Neutrophil (primary cell): ENCODE data around the gene ANKRD10.

Source experiments
- H3K27ac ChIP-seq: fragments of 200-600 bp; sonication (generic); 2 replicates; pipeline ENCODE4 v1.5.1; 2016; ENCODE audit warnings: mild to moderate bottlenecking, moderate library complexity
- H3K27me3 ChIP-seq: fragments of 200-600 bp; sonication (generic); 2 replicates; pipeline ENCODE4 v1.6.0; 2016; ENCODE audit warnings: mild to moderate bottlenecking
- H3K36me3 ChIP-seq: fragments of 200-600 bp; sonication (generic); 2 replicates; pipeline ENCODE4 v1.5.1; 2017
- H3K4me1 ChIP-seq, 2 experiments: fragments of 200-600 bp in 1 of 2; sonication (generic) in 1 of 2; 1 replicate in 1 of 2; 2 replicates in 1 of 2; pipeline versions ENCODE4 v1.5.1 to v1.6.1; 2013 to 2016; ENCODE audit warnings: low read depth in 1 of 2, low read length in 1 of 2, mild to moderate bottlenecking in 1 of 2, moderate library complexity in 1 of 2; ENCODE audit not compliant: control insufficient read depth in 1 of 2, insufficient read depth in 1 of 2
- H3K4me3 ChIP-seq, 2 experiments: fragments of 200-600 bp in 1 of 2; sonication (generic) in 1 of 2; 1 replicate in 1 of 2; 2 replicates in 1 of 2; pipeline ENCODE4 v1.5.1; 2013 to 2016; ENCODE audit warnings: low read depth in 1 of 2, low read length in 1 of 2, mild to moderate bottlenecking in 1 of 2, moderate library complexity in 1 of 2
- H3K9me3 ChIP-seq: fragments of 200-600 bp; sonication (generic); 2 replicates; pipeline ENCODE4 v1.5.1; 2016
- TF ChIP-seq, protein P1 (sequence below): fragments of 200-600 bp; sonication (generic); IDR thresholded peaks from 2 replicates; pipeline ENCODE4 v1.5.1; 2016; ENCODE audit warnings: antibody characterized with exemption

The ANKRD10 gene

DNA sequence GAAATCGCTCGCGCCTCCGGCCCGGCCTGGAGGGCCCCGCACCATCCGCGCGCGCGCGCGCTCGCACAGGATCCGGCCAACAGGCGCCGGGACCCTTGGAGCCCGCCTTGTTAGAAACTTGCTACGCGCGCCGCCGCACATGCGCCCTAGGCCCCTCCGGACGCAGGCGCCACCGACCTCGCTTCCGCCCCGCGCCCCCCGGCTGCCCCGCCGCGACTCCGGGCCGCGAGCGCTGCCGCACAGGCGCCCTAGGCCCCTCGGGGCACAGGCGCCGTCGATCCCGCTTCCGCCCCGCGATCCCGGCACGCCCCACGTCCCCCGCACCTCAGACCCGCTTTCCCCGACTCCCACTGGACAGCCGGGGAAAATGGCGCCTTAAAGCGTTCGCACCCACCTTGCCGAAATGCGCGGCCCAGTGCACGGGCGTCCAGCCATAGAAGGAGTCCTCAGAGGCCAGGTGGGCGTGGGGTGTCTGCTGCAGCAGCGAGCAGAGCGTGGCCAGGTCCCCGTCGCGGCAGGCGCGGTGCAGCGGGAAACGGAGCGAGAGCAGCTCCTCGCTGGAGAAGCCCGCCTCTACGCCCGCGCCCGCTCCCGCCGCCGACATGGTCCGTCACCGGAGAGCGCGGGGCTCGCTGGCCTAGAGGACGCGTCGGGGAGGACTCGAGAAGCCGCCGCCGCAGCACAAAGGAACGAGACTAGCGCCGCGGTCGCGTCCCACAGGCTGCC lies 375 bp downstream of the ANKRD10 start:
- peaks cover 35% of the 10 kb centered on the region in 2 experiments for H3K4me1 ChIP-seq
- TF ChIP-seq, protein P1, sequence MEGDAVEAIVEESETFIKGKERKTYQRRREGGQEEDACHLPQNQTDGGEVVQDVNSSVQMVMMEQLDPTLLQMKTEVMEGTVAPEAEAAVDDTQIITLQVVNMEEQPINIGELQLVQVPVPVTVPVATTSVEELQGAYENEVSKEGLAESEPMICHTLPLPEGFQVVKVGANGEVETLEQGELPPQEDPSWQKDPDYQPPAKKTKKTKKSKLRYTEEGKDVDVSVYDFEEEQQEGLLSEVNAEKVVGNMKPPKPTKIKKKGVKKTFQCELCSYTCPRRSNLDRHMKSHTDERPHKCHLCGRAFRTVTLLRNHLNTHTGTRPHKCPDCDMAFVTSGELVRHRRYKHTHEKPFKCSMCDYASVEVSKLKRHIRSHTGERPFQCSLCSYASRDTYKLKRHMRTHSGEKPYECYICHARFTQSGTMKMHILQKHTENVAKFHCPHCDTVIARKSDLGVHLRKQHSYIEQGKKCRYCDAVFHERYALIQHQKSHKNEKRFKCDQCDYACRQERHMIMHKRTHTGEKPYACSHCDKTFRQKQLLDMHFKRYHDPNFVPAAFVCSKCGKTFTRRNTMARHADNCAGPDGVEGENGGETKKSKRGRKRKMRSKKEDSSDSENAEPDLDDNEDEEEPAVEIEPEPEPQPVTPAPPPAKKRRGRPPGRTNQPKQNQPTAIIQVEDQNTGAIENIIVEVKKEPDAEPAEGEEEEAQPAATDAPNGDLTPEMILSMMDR = no peak
- no peaks in the 10 kb centered on the region for H3K27me3 ChIP-seq
- peak overlapping the region; percentile 92 to 94 for H3K4me3 ChIP-seq
- peaks cover 4% of the 10 kb centered on the region for H3K36me3 ChIP-seq
- peak overlapping the region; percentile 94 for H3K27ac ChIP-seq
- H3K9me3 ChIP-seq = no peaks in the 10 kb centered on the region

DNA sequence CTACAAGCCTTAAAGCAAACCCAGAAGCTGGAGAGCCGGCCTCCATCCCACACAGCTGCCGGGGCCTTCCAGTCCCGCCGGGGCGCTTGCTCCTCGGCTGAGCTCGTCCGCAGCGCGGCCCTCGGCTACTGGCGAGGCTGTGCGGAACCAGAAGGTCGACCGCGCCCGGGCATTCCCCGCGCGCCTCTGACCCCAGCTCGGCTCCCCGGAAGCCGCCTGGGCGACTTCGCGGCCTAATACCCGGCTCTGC lies 863 bp downstream of the ANKRD10 start:
- H3K9me3 ChIP-seq = no peaks in the 10 kb centered on the region
- H3K27me3 ChIP-seq = no peaks in the 10 kb centered on the region
- H3K27ac ChIP-seq = peak overlapping the region; percentile 94
- peaks cover 4% of the 10 kb centered on the region for H3K36me3 ChIP-seq
- peak overlapping the region; percentile 92 to 94 for H3K4me3 ChIP-seq
- TF ChIP-seq, protein P1 = peak; percentile 12
- H3K4me1 ChIP-seq = peaks cover 35% of the 10 kb centered on the region in 2 experiments

DNA sequence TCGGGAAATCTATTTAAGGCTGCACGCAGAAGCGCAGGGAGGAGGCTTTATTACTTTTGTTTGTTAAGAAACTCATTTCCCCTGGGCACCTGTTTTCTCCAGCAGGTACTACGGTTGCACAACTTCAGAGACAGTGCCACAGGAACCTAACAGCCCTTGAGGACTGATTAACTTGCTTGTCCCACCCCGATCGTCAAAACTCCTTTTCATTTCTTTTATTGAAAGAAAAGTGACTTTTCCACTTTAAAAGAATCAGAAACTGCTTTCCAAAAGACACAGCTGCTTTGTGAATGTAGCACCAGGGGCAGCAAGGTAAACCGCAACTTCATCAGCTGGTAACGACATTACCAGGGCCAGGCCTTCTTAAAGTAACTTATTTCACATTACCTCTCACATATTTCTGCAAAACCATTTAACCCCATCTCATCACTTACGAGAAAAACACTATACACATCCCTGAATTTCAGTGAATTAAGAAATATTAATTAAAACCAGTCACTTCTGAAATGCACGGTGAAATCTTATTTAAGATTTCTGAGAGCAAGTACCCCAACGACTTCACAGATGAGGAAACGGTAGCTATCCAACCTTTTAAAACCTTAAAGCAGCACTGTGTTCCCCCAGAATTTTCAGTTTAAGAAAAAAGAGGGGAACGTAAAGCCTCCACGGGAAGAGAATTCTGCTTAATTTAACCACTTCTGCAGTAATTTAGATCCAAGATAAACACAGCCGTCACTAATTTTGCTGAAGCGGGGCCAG lies 1.4 kb downstream of the ANKRD10 start:
- Histone ChIP-seq H3K27ac (peak overlapping the region; percentile 94), H3K36me3 (peaks cover 4% of the 10 kb centered on the region), H3K9me3 (no peaks in the 10 kb centered on the region), H3K4me3 (peak overlapping the region; percentile 92 to 94), H3K27me3 (no peaks in the 10 kb centered on the region), H3K4me1 (peaks cover 35% of the 10 kb centered on the region in 2 experiments)
- TF ChIP-seq, protein P1 = no peak

DNA sequence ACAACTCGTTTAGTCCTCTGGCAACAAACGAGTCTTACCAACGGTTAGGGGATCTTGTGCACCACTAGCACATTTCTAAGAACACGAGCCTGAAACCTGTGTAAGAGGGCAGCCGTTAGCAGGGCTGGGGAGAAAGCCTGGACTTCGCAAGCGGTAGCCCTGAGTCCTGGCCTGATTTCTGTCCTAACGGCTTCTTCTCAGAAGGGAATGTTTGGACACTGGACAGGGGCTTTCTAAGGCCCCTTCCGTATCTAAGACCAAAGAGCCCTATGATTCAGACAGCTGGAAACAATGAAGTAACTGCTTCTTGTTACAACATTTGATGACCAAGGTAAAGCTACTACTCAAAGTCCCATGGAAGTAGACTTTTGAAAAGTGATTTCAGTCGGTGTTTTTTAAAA lies 2.2 kb downstream of the ANKRD10 start:
- no peaks in the 10 kb centered on the region for H3K9me3 ChIP-seq
- H3K4me3 ChIP-seq = peak overlapping the region in 1 of 2 experiments; percentile 94
- peaks cover 35% of the 10 kb centered on the region in 2 experiments for H3K4me1 ChIP-seq
- H3K27me3 ChIP-seq = no peaks in the 10 kb centered on the region
- peaks cover 8% of the 10 kb centered on the region for H3K36me3 ChIP-seq
- H3K27ac ChIP-seq = peak overlapping the region; percentile 94
- TF ChIP-seq, protein P1 = no peak

DNA sequence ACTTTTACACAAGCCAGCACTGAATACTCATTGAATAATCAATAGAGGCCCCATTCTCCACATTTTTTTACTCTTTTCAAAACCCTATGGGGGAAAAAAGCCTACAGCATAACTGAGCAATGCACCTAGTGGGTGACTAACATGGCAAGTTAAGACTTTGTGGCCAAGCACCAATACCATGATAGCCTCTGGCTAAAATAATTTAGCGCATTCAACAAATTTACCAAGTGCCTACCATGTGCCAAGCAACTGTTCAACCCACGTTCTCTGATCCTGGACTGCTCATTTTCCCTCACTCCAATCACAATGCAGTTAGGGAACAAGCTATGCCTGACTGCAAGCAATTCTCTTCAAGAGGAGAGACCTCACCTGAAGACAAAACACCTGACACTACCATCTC lies 3.0 kb downstream of the ANKRD10 start:
- H3K36me3 ChIP-seq = peaks cover 8% of the 10 kb centered on the region
- TF ChIP-seq, protein P1 = no peak
- H3K9me3 ChIP-seq = no peaks in the 10 kb centered on the region
- no peak overlapping the region for H3K27ac ChIP-seq
- no peaks in the 10 kb centered on the region for H3K27me3 ChIP-seq
- no peak overlapping the region for H3K4me3 ChIP-seq
- peaks cover 35% of the 10 kb centered on the region in 2 experiments for H3K4me1 ChIP-seq
